HG02588 (cell line): Measurements from ENCODE around the gene BRIP1.
"Not testable (repeated sequence)": the region's sequence is repeated elsewhere in the genome, so short reads cannot be mapped to it uniquely, and the experiment has no call there.

Experiments used
- ATAC-seq: cut with Tn5 transposase; IDR thresholded peaks from one replicate; pipeline ENCODE4 v1.9.1; 2021; ENCODE audit warnings: mild to moderate bottlenecking, moderate library complexity; ENCODE audit not compliant: unreplicated experiment

The BRIP1 gene

DNA sequence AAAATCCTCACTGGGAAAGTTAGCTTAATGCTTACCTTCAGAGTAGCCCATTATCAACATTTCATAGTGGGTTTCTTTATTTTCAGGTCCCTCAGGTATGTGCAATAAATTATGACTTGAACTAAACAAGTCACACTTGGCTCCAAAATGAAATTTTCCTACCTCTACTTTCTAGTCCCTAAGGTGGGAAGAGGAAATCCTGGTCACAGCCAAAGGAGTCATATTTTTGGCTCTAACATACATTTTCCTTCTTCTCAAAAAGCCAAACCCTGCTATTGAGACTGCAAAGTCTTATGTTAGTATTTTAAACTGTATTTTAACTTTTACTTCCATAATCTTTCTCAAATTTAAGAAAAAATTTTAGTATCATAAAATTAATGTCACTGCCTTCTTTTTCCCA is 128.9 kb downstream of the BRIP1 start:
- ATAC-seq = no peak

DNA sequence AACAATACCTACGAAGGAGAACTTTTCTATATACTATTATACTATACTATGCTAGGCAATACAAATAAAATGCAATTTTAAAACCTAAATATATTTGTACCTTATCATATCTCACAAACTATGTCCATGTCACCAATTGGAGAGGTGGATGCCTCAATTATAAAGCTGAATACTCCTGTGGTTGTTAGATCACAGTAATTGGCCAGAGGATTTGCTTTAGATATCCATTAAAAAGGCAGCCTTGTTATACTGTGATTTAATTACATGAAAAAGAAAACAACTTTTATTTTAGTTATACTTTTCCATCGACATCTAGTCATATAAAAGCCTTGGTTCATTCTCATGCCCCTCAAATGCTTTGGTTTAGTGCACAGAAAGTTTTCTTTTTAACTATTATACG is 129.3 kb downstream of the BRIP1 start:
- no peak for ATAC-seq

DNA sequence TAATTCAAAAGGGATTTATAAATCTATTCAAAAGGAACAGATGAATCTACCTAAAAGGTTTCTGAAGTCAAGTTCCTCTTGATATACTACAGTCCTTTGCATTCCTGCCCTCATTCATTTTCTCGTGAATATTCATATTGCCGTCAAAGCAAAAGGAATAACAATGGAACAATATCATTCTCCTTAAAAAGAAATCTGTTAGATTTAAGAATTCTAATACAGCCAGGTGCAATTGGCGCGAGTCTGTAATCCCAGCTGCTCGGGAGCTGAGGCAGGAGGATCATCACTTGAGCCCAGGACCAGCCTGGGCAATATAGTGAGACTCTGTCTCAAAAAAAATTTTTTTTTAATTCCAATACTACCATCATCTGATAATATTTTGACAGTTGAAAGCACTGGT is 130.3 kb downstream of the BRIP1 start:
- no peak for ATAC-seq

DNA sequence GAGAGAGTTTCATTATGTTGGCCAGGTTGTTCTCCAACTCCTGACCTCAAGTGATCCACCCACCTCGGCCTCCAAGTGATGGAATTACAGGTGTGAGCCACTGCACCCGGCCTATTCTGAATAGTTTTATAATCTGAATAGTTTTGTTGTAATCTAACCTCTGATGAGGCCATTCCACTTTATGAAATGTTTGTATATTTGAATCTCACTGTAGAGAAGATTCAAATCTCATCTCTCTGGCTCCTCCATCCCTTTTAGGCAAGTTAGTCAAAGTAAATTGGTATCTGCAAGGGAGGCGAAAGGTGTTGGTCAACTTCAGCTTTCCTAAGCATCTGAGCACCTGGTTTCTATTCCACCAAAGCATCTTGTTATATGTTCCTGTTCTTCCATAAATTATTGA is 131.2 kb downstream of the BRIP1 start:
- no peak for ATAC-seq

DNA sequence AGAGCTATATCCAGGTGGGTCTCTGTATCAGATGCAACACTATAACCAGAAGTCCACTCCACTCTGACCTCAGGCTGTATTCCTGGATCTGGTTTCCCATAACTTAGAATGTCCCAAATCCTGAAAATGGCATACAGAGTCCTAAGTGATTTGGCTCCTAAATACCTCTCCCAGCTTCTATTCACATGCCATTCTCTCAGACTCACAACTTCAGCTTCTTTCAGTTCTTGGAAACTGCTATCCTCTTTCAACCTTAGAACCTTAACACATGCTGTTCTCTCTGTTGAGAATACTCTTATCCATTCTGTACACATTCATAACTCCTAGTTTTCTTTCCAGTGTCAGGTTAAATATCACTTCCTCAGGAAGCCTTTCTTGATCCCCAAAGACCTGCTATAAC is 132.0 kb downstream of the BRIP1 start:
- ATAC-seq = no peak

DNA sequence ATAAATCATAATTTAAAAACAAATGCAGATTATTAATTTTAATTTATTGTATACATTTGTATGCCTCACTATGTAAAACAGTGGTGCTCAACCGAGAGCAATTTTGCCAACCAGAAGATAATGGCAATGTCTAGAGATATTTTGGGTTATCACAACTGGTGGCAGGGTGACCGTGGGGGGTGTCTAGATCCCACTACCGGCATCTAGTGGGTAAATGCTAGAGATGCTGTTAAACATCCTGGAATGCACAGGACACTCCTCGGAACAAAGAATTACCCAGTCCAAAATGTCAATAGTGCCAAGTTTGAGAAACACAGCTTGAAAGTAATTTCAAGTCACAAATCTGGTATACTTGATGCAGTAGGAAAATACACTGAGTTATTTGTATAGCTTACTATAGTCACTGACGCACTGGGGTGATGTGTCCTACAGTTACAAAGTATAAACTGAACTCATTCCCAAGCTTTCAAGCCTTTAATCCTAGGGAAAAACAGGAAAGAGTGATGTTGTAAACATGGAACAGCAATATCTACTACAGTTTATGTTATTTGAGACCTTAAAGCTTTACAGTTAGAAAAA is 133.5 kb downstream of the BRIP1 start:
- no peak for ATAC-seq

DNA sequence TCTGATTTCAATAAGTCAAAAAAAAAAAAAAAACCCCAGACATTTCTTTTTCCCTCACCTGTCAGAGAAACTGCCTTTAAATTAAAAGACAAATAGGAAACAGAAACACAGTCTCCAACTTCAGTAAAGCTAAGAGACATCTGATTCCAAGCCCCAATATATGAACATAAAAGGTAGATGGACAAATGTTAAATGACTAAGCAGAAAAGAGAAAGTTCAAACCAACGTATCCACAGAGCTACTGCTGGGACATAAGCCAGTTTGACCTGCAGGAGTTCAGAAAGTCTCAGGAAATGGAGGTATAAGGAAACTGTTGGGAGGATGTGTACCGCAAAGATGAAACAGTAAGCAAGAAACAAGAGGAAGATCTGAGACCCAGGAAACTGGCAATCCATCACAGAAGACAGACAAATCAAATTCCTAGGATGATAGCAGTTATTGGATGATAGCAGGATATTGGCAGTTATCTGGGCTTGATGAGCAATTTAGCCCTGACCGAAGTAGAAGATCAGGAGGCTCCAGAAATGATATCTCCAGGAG is 135.0 kb downstream of the BRIP1 start:
- no peak for ATAC-seq

DNA sequence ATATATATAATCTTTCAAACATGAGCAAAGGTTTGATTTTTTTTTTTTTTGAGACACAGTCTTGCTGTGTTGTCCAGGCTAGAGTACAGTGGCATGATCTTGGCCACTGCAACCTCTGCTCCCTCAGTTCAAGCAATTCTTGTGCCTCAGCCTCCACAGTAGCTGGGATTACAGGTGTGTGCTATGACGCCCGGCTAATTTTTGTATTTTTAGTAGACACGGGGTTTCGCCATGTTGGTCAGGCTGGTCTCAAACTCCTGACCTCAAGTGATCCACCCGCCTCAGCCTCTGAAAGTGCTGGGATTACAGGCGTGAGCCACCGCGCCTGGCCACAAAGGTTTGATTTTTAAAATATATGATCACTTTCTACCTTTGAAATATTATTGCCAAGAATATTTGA is 135.5 kb downstream of the BRIP1 start:
- ATAC-seq = not testable (repeated sequence)

DNA sequence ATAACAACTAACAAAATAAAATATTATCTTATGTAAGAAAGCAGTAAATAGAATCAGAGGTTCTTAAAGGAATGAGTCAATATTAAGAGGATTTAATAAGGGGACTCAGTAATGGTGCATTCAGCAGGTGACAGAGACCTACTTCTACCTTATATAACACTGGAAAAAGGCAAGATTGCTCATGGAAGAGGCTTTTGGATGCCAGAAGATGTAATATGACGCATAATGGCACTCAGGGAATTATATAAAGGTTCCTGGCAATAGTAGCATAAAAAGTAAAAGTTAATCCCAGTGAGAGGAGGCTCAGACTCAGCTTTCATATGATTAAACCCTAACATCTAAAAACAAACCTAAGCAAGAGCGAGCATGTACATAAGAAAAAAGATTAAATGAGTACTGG is 136.4 kb downstream of the BRIP1 start:
- ATAC-seq = no peak

DNA sequence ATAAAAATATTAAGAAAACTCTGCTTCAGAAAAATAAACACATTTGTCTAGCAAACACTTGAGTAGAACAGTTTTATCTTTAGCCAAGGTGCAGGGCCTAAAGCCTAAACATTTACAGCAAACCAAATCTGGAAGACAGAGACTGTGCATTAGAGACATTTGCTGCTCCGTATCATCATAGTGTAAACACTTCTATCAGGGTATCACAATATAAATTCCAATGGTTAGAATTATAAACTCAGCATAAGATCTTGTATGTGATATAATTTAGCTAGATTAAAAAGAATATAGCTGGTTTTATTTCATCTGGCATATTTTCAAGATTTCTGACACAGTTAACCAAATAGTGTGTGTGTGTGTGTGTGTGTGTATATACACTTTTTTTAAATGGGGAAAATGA is 138.6 kb downstream of the BRIP1 start:
- ATAC-seq = no peak

DNA sequence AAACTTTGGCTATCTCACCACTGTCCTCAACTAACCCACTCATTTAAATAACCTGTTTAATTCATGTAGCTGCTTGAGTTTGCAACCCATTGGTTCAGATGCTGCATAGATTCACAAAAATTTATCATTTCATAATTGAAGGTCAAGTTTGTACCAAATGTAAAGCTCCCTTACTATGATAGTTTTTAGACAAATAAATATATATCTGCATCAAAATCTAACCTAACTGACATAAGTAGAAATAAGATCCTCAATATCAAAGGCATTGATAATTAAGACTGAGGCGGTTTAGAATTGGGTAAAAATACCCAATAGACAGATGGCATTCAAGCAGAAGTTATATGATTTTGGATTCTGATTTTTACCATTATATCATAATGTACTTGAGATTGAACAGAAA is 139.4 kb downstream of the BRIP1 start:
- ATAC-seq = no peak

DNA sequence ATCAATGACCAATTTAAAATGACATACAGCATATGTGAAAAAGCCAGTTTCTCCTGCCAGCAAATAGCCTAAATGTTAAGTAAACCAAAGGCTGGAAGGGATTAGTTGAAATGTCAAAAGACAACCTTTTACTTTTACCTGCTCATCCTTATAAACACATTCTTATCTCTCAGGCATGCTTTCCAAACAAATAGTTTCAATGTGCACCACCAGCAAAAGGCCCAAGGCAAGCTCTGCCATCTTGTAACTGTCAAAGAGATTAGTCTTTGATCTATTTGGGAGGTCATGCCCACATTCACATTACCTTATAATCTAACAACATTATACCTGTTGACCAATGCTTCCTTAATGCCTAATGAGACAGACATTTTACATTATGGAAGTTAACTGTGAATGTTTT is 140.1 kb downstream of the BRIP1 start:
- ATAC-seq = no peak

DNA sequence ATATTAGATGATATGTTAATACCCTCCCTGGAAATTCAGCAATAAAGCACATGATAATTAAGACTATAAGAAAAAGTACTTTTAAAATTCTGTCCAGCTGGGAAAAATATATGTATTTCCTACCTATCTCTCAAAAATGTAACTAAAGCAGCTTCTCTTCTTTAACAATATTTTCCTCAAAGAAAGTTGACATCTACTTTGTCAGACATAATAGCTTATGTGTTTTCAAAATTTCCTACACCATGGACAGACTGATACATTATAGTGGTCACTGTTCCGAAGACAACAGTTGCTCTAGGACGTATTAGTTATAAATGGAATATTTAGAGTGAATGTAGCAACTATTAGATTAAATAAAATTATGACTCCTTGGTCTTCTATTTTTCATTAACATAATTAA is 140.9 kb downstream of the BRIP1 start:
- no peak for ATAC-seq

DNA sequence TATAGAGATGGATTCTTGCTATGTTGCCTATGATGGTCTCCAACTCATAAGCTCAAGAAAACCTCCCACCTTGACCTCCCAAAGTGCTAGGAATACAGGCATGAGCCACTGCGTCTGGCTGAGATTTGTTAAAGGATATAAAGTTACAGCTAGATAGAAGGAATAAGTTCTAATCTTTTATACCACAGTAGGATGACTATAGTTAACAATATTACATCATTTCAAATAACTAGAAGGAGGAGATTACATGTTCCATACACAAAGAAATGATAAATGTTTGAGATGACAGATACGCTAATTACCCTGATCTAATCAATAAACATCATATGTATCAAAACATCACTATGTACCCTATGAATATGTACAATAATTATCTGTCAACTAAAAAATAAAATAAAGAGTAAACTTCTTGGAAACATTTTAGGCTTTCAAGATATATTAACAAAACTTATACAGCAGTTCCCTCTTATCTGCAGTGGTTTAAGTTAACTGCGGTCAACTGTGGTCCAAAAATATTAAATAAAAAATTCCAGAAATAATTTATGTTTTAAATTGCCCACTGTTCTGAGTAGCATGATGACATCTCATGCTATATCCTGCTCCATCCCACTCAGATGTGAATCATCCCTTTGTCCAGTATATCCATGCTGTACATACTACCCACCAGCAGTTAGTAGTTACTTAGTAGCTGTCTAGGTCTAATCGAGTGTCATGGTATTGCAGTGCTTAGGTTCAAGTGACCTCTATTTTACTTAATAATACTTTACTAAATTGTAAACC is 143.1 kb downstream of the BRIP1 start:
- no peak for ATAC-seq

DNA sequence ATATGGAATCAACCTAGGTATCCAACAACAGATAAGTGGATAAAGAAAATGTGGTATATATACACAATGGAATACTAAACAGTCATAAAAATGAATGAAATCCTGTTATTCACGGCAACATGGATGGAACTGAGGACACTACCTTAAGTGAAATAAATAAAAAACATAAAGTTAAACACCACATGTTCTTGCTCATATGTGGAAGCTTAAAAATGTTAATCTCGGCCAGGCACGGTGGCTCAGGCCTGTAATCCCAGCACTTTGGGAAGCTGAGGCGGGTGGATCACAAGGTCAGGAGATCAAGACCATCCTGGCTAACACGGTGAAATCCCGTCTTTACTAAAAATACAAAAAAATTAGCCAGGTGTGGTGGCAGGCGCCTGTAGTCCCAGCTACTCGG is 144.1 kb downstream of the BRIP1 start:
- ATAC-seq = not testable (repeated sequence)

DNA sequence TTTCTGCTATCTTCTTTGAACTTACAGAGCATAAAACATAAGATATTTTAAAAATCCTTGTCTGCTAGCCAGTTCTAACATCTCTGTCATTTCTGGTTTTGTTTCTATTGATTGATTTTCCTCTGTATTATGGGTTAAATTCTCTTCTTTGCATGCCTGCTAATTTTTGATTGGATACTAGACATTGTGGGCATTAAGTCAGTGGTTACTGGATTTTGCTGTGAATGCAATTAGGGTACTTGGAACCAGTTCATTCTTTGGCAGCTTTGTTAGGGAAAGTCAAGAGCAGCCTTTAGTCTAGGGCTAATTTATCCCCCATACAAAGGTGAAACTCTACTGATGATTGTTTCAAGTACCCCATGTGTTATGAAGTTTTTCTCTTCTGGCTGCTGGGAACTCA is 145.3 kb downstream of the BRIP1 start:
- ATAC-seq = no peak

DNA sequence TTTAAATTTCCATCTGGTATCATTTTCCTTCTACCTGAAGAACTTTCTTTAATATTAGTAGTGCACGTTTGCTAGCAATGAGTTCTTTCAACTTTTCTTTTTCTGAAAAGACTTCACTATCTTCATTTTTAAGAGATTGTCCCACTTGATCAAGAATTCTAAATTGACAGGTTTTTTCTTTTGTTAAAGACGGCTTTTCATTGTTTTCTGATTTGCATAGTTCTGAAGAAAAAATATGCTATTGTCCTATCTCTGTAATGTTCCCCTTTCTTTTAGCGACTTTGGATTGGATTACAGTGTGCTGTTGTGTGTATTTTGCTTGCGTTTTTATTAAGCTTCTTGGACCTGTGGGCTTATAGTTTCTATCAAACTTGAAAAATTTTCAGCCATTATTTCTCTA is 146.0 kb downstream of the BRIP1 start:
- ATAC-seq = no peak

DNA sequence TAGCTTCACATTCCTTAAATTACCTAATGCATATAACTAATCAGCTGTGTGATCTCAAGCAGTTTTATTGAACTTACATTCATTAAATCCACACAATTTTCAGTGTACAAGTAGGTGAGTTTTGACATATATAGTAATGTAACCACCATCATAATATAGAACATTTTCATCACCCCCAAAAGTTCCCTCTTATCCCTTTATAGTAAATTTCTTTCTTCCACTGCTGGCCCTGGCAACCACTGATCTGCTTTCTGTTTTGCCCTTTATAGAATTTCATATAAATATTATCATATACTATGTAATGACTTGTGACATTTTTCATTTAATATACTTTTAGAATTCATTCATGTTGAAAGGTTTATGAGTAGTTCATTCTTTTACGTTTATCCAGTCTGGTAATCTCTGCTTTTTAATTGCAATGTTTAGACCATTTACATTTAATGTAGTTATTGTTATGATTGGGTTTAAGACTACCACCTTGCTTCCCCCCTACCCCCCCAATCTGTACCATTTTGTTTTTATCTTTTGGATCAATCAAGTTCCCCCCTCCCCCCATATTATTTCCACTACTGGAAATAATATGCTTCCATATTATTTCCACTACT is 147.0 kb downstream of the BRIP1 start:
- no peak for ATAC-seq

DNA sequence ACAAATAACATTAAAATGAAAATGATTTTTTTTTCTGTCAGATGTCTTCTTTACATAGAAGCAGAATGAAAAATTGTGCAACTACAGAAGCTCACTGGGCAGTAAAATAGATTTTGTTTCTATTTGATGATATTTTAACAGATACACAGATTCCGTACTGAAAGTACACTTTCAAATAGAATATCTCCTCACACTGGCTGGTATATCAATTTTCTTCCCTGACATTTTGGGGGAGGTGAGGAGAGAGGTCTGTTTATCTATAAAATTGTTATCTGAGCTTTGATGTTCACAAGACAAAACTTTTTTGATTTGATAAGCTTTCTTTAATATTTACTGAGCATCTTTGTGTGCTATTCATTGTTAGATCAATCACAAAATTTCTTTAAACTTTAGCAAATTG is 148.0 kb downstream of the BRIP1 start:
- no peak for ATAC-seq

DNA sequence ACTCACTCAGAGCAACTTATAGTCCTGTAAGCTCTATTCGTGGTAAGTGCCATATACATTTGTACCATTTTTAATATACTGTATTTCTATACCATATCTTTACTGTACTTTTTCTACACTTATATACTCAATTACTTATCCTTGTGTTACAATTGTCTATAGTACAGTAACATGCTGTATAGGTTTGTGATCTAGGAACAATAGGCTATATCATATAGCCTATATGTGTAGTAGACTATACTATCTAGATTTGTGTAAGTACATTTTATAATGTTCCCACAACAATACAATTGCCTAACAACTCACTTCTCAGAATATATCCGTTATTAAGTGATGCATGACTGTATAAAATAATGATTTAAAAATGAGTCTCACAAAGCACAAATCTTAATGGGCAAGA is 149.0 kb downstream of the BRIP1 start:
- no peak for ATAC-seq

DNA sequence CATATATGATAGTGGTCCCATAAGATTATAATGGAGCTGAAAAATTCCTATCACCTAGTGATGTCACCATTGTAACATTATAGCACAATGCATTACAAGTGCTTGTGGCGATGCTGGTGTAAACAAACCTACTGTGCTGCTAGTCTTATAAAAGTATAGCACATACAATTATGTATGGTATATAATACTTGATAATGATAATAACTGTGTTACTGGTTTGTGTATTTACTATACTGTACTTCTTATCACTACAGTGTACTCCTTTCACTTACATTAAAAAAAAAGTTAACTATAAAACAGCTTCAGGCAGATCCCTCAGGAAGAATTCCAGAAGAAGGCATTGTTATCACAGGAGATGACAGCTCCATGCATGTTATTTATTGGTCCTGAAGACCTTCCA is 150.3 kb downstream of the BRIP1 start:
- ATAC-seq = no peak

DNA sequence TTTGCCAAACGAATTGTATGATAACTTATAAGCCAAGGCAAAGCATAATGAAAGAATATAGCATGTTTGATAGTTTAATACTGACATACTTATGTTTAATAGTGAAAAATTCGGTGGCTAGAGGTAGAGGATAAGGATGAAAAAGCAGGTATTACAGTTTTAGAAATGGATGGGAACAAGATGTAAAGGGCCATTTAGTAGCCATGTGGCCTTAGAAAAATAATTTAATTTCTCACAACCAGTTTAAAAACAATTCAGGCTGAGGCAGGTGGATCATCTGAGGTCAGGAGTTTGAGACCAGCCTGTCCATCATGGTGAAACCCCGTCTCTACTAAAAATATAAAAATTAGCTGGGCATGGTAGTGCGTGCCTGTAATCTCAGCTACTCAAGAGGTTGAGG is 152.8 kb downstream of the BRIP1 start:
- no peak for ATAC-seq
